NCI-H526 (cell line): Measurements from ENCODE around the gene KCNK6.

Experiments
- DNase-seq, 2 experiments: peaks; one replicate each; lab custom pipeline; 2025; lab: John Stamatoyannopoulos, UW

The KCNK6 gene

DNA sequence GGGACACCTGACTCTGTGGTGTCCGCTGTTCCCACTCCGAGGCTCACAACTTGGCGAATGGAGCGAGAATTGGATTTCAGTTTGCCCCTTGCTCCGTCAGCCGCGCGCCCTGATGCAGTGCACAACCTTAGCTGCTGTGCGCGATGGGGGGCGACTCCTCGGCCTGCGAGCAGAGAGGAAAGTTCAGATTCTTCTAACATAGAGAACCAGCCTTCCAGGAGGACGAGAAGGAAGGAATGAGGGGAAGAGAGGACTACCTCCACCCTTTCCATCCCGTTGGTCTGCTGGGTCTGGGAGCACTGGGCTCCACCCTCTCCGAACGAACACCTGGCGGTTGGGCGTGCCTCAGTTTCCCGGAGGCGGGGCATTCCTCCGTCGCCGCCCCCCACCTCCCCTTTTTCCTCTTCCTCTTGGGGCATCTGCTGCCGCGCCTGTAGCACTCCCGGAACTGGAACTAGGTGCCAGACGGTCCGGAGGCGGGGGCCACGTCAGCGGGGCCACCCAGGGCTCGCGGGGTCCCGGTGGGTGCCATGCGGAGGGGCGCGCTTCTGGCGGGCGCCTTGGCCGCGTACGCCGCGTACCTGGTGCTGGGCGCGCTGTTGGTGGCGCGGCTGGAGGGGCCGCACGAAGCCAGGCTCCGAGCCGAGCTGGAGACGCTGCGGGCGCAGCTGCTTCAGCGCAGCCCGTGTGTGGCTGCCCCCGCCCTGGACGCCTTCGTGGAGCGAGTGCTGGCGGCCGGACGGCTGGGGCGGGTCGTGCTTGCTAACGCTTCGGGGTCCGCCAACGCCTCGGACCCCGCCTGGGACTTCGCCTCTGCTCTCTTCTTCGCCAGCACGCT, at the start of gene KCNK6:
TSS of gene KCNK6 (plus strand) at position 425 of the 838 bp plus-strand sequence. CDS start at position 531, 106 bp downstream.
- peak in 1 of 2 experiments; percentile 65 for DNase-seq

DNA sequence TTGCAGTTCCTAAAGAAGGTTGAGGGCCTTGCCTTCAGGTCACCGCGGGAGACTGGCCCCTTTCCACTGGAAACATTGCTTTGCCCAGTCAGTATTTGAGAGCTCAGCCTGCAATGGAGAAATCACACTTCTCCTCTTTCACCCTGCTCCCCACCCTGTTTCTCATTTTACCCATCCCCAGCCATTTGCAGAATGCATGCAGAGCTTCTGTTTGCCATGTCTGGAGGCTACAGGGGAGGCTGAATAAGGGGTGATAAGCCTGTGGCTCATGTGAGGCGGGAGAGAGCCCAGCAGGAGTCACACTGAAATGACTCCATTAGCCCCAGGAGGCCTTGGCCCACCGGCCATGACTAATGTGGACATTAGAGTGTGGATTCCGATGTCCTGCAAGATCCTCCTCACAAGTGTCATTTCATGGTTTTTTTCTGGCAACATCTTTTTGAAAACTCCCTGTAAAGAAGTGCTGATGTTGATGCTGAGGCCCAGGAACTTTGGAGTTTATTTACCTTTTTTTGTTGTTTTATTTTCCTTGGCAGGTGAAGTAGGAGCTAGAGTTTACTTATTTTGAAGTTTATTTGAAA, 49.0 kb upstream of the KCNK6 start:
- DNase-seq: no peak

DNA sequence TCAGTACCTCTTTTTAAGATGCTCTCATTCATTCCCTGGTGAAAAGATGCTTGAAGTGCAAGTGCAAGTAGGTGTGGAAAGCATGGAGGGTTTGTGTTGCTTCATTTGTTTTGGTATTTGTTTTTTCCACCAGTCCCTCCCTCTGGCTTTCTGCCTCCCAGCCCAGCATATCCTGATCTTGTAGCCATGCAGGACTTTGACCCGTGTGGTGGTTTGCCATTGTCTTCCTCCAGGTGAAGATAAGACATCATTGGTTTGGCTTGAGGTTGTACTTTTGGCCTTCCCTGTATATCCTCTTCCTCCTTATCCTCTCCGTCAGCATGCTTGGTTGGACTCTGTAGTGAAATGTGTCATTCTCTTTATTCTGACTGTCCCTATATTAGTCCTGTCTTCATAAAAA, 46.1 kb upstream of the KCNK6 start:
- DNase-seq: peak; percentile 20 to 37

DNA sequence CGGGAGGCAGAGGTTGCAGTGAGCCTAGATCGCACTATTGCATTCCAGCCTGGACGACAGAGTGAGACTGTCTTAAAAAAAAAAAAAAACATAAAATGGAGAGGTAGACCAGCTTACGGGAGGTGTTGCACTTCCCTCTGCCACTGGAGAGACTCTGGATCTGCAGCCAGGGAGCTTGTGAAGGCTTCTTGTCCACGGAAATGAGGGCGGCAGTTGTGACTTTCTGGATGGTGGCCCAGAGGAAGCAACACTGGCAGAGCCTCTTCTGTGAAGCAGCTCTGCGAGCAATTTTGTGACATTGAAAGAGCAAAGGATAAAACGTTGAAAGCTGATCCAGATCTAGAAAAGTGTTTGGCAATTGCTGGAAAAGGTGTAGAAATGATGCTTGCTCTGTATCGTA, 44.9 kb upstream of the KCNK6 start:
- no peak for DNase-seq

DNA sequence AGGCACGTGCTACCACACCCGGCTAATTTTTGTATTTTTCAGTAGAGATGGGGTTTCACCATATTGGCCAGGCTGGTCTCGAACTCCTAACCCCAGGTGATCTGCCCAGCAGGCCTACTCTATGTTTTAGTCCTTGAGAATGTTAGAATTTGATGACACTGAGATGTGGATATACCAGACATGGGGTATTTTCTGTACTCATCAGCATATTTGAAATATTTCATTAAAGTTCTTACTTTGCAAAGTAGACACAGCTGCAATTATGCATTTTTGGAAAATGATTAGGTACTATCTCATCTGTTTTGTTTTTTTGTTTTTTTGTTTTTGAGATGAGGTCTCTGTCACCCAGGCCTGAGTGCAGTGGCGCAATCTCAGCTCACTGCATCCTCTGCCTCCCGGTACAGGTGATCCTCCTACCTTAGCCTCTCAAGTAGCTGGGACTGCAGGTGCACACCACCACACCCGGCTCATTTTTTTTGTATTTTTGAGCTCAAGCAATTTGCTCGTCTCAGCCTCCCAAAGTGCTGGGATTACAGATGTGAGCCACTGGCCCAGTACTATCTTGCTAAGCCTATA, 42.6 kb upstream of the KCNK6 start:
- DNase-seq: no peak

DNA sequence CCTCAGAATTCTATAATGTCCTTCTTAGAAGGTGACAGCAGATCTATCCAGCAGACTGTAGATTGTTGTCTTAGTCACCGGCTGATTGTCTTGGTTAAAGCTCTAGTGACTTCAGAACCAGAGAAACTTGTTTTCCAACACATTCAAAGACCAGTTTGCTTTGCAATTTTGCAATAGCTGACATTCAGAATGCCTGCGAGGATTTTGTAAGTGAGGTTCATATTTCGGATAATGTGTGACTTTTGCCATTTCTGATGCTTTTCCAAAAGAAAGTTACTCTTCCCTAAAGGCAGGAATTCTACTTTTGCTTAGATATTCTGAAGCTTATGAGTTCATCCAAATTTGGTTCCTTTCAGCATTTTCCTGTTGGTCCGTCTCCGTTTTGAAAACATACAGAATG, 42.1 kb upstream of the KCNK6 start:
- DNase-seq: no peak

DNA sequence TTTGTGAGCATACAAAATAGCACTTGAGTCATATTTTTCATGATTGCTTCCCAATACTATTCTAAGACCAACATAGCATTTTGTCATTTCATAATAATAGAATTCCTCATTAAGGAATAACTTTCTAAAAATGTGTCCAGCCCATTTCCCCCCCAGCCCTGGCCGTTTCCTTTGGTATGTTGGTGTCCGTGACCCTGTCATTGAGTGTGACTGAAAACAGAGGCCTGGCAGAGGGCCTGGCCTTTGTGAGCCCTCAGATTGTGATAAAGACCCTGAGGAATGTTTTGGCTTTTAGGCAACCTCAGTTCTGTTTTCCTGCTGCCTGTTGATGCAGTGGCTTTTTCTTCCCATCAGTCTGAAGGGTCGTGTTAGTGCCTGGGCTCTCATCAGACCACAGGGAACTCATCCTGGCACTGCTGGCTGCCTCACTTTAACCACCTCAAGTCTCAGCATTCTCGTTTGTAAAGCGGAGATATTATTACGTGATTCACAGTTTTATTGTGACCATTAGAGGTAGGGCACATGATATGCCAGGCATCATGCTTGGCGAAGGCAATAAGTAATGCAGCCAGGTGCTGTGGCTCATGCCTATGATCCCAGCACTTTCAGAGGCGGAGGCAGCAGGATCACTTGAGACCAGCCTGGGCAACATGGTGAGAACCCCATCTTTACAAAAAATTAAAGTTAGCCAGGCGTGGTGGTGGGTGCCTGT, 41.5 kb upstream of the KCNK6 start:
- DNase-seq: no peak

DNA sequence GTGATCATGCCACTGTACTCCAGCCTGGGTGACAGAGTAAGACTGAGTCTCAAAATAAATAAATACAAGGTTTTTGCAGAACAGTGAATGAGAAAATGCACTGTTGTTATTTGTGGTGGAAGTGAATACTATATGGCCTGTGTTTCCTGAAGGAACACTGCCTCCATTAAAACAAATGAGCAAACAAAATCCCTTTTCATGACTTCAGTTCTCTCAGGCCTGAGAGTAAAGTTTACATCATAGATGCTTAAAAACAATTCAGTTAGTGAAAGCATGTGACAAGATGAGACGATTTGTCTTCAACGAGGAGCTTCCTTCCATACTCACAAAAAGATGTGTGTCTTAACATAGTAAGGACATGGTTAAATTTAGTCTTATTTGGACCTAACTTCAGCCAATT, 40.9 kb upstream of the KCNK6 start:
- no peak for DNase-seq

DNA sequence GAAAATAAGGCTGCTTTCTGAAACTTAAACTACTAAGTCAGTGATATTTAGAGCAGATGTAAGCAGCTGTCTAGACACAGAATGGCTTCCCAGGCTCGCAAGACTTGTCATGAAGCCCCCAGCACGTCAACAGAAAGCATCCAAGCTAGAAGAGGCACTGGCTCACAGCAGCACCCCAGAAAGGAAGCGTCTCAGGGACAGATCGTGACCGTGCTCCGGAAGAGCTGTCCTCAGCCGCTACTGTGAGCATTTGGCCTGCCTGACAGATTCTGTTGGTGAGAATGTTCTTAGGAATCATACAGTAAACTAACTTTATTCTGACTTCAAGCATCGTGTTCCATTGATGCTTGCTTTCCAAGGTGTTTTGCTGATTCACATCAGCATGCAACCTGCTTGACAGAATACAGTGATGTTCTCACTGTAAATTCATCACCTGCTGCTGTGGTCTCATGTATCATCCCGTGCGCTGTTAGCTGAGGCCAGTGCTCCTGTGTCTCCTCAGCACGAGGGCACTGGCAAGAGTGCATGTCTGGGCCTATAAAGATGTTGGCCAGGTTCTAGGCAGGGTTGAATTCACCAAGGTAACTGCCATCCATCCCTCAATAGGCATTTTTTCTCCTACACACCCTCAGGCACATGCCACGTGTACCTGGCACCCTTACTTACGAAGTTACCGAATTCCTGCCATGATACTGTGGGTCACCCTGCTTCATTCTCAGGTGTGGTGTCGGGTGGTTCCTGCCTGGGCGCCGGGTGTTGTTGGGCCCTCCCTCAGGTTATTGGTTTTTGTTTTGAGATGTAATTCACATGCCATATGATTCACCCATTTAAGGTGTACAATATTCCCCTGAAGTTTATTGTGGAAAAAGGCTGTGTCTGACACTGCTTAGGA, 39.4 kb upstream of the KCNK6 start:
- DNase-seq: no peak

DNA sequence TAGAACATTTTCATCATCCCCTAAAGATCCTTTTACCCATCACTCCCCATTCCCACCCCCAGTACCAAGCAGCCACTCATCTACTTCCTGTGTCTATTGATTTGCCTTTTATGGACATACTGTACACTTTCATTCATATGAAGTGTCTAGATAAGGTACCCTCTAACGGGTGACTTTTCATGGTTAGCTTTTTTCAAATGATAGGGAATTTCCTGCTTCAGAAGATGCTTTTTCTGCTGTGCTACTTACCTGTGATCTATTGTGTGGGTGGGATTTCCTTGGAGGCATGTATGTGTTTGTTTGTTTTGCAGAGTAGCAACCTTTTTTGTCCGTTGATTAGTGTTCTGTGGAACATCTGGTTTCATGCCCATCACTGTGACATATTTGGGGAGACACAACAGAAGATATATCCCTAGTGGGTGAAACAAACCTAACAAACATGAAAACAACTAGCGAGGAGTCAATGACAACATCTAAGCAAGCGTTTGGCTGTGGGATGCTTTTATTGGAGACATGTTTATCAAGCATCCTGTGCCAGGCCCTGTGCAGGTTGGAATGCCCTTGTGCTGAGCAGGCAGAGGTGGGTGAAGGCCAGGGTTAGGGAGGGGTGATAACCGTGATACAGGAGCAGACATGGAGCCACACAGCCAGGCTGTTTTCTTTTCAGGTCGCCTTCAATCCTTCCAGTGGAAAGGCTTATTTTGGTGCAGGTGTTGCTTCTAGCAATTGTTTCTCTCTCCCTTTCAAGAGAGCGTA, 37.7 kb upstream of the KCNK6 start:
- no peak for DNase-seq

DNA sequence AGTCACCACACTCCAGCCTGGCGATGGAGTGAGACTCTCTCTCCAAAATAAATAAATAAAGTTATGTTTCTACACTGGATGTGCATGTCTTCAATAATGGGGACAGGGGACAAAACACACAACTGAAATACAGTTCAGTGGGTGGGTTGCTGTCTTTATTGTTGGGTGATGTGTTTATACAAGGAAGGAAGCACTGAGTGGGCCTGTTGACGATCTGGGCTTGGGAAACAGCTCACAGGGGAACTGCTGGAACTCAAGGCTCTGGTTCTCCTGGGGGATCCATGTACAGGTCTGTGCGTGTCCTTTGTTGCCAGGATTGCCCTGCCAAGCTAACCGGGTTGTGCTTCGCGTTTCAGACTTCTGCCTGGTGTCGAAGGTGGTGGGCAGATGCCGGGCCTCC, 36.4 kb upstream of the KCNK6 start:
- no peak for DNase-seq

DNA sequence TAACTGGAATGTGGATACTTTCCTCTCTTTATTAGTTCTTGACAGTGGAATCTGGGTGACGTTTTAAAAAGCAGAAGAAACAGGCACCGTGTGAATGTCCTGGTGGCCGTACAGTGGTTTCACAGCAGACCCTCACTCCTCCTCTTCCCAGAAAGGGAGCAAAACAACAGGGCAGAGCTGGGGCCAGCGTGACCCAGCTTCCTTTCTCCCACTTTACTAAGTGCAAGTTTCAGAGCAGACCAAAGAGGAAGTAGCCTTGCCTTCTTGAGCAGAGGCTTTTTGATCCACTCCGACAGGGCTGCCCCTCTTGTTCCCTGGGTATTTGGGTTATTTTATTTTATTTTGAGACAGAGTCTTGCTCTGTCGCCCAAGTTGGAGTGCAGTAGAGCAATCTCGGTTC, 35.2 kb upstream of the KCNK6 start:
- no peak for DNase-seq

DNA sequence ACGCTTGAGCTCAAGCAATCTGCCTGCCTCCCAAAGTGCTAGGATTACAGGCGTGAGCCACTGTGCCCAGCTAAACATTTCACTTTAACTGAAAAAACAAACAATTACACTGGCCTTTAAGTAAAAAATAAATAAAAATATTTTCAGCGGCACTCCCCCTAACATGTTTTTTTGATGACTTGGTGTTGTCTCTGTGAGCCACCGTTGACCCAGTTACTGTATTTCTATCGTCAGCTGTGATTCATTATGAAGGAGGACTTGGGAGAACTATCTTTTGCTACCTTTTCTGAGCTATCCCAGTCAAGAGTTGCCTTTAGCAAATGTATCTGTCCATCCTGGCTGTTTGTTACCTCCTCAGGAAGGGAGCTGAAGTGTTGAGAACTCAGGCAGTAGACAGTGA, 34.1 kb upstream of the KCNK6 start:
- no peak for DNase-seq

DNA sequence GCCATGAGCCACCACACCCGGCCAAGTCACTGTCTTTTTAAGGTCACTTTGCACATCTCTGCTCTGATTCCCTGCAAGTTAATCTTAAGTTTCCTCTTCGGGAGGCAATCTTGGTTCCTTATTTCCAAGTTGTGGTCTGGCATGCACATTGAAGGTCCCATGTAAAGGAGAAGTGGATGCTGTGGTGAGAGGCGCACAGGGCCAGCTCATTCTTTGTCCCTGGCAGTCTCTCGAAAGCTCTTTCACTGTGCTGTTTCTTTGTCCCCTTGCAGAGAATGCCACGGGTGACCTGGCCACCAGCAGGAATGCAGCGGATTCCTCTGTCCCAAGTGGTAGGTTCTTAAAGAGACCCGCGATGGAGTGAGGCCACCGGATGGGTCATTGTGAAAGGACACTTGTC, 32.0 kb upstream of the KCNK6 start:
- no peak for DNase-seq

DNA sequence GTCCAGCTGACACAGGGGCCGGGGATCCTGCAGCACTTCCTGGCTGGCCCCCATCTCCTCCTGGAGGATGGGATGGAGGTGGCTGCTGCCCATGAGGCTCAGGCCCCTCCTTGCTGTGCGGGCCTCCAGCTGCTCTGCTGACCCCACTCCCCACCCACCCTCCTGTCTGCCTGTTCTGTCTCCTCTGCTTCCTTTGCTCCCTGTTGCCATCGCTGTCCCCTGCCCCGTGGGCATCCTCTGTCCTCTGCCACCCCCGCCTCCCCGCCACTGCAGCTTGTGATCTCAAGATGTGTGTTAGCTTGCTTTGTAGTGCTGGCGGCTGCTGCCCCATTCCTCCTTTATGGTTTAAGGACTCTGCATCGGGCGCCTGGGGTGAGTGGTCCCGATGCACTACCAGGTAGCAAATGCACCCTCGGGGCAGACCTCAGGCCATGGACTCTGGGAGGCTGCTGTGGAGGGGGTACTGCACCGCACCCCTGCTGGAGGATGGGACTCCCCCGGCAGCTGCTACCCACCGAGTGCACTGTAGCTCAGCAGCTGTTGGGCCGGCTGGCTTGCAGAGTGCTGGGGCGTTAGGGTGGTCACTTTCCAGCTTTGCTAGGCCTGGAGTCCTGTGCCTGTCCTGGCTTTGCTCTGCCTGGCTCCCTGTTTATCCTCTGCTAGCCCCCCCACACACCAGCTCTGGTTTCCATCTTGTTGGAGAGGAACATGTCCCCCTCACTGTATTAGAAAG, 31.4 kb upstream of the KCNK6 start:
- DNase-seq: no peak

DNA sequence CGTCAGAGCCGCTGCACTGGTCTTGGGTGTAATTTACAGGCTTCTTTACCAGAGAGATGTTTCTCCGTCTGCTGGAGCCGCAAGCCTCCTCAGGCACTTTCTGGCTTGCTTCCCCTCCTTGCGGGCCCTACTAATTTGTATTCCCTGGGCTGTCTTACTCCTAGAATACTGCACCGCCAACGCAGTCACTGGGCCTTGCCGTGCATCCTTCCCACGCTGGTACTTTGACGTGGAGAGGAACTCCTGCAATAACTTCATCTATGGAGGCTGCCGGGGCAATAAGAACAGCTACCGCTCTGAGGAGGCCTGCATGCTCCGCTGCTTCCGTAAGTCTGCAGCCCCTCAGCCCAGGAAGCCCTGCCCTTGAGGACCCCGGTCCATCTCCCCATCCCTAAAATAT, 29.7 kb upstream of the KCNK6 start:
- DNase-seq: no peak

DNA sequence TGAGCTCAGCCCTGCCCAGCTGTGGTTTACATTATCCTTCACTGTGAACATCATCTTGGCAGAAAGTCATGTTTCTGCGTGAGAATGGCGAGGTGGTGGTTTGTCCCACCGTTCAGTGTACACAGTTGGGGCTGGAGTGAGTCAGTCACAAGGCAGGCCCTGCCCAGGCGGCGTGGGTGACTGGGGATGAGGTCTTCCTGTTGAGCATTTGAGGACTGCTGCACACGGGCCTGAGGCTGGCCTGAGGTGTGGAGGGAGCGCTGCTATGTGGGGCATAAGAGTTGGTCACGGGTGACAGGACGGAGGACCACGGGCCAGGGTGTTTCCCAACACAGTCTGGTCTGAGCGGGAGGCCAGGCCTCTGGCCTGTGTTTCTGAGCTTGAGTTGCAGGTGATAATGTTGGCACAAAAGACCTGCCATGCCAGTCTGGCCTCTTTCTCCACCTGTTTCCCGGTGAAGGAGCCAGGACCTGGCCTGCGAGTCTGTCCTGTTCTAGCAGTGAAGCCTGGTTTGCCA, 29.0 kb upstream of the KCNK6 start:
- DNase-seq: no peak

DNA sequence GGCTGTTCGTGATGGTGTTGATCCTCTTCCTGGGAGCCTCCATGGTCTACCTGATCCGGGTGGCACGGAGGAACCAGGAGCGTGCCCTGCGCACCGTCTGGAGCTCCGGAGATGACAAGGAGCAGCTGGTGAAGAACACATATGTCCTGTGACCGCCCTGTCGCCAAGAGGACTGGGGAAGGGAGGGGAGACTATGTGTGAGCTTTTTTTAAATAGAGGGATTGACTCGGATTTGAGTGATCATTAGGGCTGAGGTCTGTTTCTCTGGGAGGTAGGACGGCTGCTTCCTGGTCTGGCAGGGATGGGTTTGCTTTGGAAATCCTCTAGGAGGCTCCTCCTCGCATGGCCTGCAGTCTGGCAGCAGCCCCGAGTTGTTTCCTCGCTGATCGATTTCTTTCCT, 27.8 kb upstream of the KCNK6 start:
- no peak for DNase-seq

DNA sequence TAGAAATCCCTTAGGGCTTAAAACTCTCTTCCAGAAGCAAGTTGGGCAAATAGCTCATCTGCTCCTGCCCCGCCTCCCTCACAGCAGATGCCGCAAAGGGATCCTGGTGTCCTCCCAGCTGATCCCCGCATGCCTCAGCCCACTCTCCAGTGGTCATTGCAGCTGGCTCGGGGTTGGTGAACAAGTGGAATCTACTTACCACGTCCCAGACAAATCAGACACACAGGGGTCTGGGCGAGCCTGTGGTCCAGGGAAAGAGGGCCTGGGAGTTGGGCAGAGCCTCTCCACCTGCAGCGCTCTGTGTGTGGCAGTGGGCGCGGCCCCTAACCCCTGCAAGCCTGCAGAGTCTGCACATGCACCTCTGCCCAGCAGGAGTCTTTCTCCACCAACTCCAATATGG, 26.4 kb upstream of the KCNK6 start:
- DNase-seq: no peak

DNA sequence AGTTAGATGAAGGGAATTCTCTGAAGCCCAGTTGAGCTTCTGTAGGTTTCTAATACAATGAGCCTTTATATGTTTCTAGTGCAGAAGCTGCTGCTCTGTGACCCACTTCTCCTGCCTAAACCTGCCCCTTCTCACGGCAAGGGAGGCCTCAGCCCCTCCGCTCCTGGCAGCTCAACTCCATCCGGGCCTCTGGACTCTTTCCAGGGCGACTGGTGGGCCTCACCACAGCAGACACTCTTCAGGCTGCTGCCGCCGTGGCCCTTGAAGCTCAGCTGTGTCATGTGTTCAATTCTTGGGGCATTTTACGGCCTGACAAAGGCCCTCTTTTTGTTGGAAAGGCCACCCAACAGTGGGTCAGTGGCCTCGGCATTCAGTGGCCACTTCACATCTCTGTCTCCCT, 25.6 kb upstream of the KCNK6 start:
- DNase-seq: no peak
